Measurements from ENCODE around the gene PARP8.
"Not testable (repeated sequence)": the region's sequence is repeated elsewhere in the genome, so short reads cannot be mapped to it uniquely, and the experiment has no call there.

PARP8 gene

DNA sequence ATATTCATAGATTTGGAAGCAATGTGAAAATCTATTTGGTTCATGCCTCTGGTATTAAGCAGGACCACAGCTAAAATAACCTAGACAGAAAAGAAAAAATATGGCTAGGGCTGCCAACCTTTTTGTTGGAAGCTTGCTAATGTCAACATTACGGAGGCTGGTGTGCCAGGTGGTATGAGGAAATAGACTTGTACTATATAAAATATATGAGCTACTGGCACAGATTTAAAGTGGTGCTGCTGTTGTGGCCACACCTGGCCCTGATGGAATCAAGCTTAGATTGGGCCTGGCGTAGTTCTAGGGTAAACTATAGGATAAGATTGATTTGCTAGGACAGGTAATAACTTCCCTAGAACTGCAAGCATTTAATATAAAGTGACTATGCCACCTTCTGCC, 10.6 kb upstream of the PARP8 start:
- no peak overlapping the region for H3K4me3 ChIP-seq (ENCODE audit: low read depth, low read length)
- TF ChIP-seq, protein P1, sequence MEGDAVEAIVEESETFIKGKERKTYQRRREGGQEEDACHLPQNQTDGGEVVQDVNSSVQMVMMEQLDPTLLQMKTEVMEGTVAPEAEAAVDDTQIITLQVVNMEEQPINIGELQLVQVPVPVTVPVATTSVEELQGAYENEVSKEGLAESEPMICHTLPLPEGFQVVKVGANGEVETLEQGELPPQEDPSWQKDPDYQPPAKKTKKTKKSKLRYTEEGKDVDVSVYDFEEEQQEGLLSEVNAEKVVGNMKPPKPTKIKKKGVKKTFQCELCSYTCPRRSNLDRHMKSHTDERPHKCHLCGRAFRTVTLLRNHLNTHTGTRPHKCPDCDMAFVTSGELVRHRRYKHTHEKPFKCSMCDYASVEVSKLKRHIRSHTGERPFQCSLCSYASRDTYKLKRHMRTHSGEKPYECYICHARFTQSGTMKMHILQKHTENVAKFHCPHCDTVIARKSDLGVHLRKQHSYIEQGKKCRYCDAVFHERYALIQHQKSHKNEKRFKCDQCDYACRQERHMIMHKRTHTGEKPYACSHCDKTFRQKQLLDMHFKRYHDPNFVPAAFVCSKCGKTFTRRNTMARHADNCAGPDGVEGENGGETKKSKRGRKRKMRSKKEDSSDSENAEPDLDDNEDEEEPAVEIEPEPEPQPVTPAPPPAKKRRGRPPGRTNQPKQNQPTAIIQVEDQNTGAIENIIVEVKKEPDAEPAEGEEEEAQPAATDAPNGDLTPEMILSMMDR (IDR thresholded peaks at IDR 0.05; ENCODE audit: low read depth, low read length, missing control alignments) = no peak
- DNase-seq (ENCODE audit: low read depth) = no peak

DNA sequence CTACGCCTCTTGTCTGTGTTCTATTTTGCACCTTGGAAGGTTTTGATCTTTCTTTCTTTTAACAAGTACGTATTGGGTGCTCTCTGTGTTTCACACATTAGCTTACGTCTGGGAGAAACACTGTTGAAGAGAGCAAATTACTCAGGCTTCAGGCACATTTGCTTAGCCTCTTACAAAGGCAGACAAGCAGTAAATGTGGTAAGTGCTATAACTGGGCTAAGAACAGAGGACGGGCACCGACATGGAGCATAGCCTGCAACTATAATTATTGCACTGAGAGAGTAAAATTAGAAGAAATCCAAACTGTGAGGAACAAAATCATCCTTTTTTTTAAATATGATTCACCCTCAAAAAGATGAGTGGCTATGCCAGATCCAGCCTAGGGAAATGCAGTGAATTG, 9.4 kb upstream of the PARP8 start:
- TF ChIP-seq, protein P1 (IDR thresholded peaks at IDR 0.05; ENCODE audit: low read depth, low read length, missing control alignments) = no peak
- no peak for DNase-seq (ENCODE audit: low read depth)
- no peak overlapping the region for H3K4me3 ChIP-seq (ENCODE audit: low read depth, low read length)

DNA sequence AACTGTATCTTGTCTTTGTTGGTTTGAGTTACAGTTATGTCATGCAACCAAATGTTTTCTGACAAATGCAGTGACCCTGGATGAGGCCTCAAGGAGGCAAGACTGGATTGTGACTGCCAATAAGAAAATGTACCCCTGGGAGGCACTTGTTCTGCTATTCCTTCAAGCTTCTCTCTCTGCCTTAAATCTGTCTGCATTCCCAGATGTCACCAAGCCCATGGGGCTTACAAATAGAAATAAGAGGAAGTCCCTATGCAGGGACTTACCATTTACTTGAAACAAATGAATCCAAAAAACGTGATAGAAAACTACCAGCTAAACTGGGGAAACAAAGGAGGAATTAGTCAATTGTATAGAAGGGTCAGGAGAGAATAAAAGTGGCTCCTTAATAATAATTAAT, 8.2 kb upstream of the PARP8 start:
- DNase-seq (ENCODE audit: low read depth) = no peak
- H3K4me3 ChIP-seq (ENCODE audit: low read depth, low read length) = no peak overlapping the region
- TF ChIP-seq, protein P1 (IDR thresholded peaks at IDR 0.05; ENCODE audit: low read depth, low read length, missing control alignments) = no peak

DNA sequence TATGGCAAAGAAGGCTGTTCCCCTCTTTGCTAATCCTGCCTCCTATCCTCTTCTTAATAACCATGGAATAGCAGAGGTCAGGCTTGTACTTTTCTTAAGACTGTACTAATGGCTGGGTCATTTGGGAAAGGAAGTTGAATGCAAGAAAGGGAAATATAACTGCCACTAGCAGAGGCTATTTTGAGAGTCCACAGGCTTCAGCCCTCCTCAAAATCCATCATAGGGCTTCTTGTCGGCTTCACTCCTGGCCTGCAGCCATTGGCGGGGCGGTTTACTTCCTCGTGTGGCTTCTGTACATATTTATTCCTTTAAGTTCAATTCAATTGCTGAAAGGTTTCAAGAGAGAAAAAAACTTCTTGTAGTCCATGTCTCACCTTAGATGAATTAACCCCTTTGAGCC, 2.8 kb upstream of the PARP8 start:
- DNase-seq (ENCODE audit: low read depth) = no peak
- TF ChIP-seq, protein P1 (IDR thresholded peaks at IDR 0.05; ENCODE audit: low read depth, low read length, missing control alignments) = no peak

DNA sequence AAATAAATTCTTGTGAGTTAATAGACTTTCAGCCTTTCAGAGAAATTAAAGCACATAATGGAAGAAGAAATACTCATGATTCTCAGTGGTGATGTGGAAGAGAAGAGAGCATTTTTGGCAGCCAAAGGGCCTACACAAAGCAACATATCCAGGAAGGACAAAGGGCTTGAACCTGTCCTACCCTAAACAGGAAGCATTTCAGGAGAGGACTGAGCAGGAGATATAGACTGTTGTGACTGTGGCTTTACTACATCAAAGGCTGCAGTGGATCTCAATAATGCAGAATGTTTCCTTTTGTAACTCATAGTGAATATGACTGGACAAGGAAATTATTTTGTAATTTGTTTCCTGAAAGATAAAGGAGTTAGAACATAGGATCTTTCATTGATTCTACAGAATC, 1.3 kb upstream of the PARP8 start:
- DNase-seq (ENCODE audit: low read depth) = no peak
- H3K4me3 ChIP-seq (ENCODE audit: low read depth, low read length) = no peak overlapping the region

More for the DNA sequence above, 2.8 kb upstream of the PARP8 start:
- H3K4me3 ChIP-seq (ENCODE audit: low read depth, low read length) = no peak overlapping the region

DNA sequence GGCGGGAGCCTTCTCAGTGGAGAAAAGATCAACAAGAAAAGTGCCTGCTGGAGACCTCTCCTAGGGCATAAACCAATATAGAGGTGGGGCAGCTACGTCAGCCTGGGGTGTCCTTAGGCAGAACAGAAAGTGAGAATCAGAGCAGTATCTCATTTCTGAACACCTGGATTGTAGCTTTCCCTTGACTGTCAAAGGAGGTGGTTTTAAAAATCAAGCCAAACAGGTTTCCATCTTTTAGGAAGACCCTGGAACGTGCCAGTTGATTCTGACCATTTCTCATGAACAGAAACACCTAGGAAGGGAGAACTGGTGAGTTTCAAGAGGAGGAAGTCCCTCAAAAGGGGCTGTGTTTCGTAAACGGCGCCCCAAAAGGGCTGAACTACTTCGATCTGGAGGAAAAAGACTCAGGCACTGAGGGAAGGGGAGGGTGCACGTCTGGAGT, 655 bp upstream of the PARP8 start:
- H3K4me3 ChIP-seq (ENCODE audit: low read depth, low read length) = peak overlapping the region; percentile 100
- not testable (repeated sequence) for DNase-seq (ENCODE audit: low read depth)

More for the DNA sequence above, 1.3 kb upstream of the PARP8 start:
- TF ChIP-seq, protein P1 (IDR thresholded peaks at IDR 0.05; ENCODE audit: low read depth, low read length, missing control alignments) = no peak

DNA sequence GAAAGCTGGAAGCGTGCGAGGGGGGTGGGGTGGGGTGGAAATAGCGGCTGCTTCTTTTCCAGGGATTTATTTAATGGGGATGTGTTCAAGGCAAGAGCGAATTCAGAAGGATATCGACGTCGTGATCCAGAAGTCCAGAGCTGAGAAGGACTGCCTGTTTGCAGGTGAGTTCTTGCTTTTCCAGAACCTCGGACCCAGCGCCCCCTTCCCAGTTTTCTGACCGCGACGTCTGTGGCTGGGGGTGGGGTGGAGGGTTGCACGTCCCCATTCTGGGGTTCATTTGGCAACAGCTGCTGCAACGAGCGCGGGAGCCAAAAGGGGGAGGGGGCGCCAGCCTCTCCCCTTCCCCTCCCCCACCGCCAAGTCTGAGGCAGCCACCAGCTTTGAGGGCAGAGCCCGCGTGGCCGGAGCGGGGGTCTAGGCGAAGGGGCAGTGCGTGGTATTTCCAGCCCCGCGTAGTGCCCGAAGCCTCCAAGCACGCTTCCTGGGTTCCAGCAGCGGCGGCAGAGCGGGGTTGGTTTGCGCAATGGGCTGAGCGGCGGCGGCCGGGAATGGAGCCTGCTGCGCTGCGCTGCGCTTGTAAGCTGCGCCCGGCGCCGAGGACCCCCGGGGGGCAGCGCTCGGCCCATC, 701 bp downstream of the PARP8 start:
- DNase-seq (ENCODE audit: low read depth) = no peak
- TF ChIP-seq, protein P1 (IDR thresholded peaks at IDR 0.05; ENCODE audit: low read depth, low read length, missing control alignments) = no peak
- H3K4me3 ChIP-seq (ENCODE audit: low read depth, low read length) = peak overlapping the region; percentile 100

Measured in GM12864 (cell line).